ENCODE measurements around the gene ZNF652.
"Not testable (repeated sequence)": the region's sequence is repeated elsewhere in the genome, so short reads cannot be mapped to it uniquely, and the experiment has no call there.

Gene ZNF652

DNA sequence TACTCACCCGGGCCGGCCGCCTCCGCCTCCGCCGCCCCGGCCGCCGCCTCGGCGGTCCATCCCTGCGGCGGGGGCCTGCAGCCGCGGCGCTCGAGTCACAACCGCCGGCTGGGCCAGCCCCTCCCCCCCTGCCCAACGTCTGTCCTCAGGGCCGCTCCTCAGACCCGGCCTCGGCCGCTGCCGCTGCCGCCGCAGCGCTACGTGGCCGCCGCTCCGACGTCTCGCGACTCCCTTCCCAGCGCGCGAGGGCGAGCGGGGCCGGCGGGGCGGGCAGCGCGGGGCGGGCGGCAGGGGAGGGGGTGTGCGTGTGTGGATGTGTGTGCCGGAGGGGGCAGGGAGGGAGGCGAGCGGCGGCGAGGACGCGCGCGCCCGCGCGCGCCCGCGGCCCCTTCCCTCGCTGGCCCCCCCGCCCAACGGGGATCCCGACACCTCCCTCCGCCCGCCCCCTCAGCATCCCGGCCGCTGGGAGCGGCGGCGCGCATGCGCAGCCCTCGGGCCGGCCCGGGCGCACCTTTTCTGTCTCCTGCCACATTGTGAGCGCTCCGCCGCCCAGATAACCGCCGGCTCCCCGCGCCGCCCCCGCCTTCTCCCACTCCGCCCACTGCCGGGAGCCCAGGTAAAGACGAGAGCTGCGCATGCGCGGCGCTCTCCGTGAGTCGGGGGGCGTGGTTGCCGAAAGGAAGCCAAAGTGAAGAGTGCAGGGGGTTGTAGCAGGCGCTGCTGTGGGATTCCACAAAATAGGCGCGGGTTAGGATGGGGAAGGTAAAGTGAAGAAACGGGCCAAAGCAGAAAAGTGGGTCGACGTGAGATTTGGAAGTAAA lies at the start of gene ZNF652:
TSS of gene ZNF652 (minus strand) at position 349 of the 821 bp plus-strand sequence. CDS start 44,525 bp downstream, outside the sequence.
- DNase-seq (ENCODE audit: extremely low spot score, insufficient read length, low read depth) (peak; percentile 90), FAIRE-seq (peak; percentile 83)

DNA sequence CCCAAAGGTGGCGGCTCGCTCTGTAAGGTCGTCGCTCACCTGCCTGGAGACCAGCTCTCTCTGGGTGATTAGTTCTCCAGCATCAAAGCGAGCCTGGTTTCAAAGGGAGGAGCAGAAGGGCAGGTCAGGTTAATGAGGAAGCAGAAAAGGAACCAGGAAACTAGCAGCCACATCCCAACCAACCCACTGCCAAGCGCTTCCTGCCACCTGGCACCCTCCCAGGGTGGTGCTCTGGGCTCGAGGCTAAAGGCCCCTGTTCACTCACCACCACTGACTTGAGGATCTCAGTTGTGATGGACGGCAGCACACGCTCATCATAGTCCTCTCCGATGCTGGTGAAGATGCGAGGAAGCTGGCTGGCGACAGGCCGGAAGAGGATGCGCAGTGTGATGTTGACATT lies 47.0 kb upstream of the ZNF652 start:
- no peak for FAIRE-seq
- DNase-seq (ENCODE audit: extremely low spot score, insufficient read length, low read depth), result no peak

DNA sequence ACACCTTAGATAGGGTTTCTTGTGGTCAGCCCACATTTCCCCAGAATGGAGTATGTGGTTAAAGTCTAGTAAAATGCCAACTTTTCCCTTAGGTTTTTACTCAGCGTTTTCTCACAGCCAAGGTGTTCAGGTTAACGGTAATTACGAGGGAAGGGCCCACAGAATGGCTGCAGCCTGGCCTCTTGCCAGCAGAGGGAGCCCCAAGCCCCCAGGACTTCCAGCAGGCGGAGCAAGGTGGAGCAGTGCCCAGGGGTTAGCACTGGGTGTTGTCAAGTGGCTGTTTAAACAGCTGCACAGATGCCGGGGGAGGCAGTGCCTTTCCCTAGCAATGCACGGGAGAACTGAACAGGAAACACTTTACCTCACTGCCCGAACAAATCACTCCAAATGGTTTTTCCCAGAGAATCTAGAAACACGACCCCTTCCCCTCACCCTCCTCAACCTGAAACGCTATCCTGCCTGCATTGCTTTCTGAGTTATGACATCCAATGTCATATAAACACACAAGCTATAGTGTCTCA lies 46.0 kb upstream of the ZNF652 start:
- DNase-seq (ENCODE audit: extremely low spot score, insufficient read length, low read depth) (peak; percentile 72), FAIRE-seq (peak; percentile 81)

DNA sequence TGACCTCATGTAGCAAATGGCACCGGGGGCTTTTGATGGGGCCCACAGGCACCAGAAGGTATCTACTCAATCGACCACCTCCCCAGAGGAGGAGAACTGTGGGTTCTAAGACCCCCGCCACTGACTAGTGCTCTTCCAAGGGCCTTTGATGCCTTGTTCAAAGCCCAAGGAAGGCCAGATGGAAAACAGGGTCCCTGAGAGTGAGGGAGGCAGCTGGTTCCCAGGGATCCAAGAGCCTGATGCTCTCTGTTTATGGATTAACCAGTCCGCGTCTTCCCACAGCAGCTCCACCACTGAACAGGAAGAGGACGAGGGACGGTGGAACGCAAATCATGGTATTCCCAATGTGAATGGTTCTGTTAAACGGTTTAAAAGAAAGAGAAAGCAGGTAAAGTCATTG lies 45.0 kb upstream of the ZNF652 start:
- no peak for DNase-seq (ENCODE audit: extremely low spot score, insufficient read length, low read depth)
- no peak for FAIRE-seq

DNA sequence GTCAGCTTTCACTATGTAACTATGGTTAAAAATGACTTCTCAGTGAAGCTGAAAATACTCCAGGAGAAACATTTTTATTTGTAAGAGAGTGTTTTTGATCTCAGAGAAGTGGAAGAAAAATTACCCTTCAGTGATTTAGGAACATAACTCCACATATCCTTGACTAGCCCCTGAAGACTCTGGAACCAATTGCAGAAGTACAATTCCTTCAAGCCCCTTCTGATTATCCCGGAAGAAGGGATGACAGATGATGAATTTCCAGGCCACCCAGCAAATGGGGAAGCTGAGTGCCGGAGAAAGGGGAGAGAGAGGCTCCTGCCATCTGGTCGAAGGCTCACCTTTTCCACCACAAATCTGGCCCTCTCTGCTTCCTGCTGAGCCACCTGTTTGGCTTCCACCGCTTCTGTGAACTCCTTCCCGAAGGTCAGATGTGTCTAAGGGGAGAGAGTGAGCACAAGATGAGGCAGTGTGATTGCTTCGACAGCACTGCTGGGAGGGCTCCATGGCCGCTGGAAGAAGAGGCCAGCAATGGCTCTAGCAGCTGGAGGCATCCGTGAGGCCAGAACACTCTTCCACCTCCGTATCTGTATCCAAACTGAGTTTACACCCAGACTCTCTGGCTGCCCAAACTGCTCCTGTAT lies 44.5 kb upstream of the ZNF652 start:
- DNase-seq (ENCODE audit: extremely low spot score, insufficient read length, low read depth) (no peak), FAIRE-seq (no peak)

DNA sequence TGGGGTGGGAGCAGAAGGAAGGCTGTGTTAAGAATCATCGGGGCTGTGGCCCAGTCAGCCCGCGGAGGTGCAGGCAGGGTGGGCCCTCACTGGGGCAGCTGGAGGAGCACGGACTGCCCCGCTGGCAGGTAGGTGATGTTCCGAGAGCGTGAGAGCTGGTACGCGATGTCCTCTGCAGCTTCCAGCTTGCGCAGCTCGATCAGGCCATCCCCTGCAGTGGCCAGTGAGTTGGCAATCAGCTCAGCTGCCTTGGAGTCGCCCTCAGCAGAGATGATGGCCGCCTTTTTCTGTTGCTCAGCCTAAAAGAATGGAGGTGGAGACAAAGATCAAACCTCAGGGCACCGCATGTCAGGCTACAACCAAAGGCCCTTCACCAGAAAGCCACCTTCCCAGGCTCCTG lies 42.9 kb upstream of the ZNF652 start:
- FAIRE-seq, result no peak
- DNase-seq (ENCODE audit: extremely low spot score, insufficient read length, low read depth), result no peak

DNA sequence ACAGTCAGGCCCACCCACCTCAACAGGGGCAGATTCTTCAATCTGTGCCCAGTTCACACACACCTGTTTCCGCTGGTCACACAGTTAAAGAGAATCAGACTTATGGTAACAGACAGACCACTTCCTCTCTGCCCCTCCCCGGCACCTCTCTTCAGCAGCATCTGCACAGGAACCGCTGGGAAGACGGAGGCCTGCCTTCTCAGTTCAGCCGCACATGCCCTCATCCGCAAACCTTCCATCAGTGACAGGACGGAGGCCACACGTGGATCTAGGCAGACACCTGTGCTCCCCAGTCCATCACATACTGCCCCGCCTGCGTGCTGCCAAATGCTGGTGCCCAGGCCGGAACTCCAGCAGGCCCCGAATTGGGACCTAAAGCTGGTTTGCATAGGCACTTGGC lies 42.3 kb upstream of the ZNF652 start:
- no peak for DNase-seq (ENCODE audit: extremely low spot score, insufficient read length, low read depth)
- FAIRE-seq, result peak; percentile 41

DNA sequence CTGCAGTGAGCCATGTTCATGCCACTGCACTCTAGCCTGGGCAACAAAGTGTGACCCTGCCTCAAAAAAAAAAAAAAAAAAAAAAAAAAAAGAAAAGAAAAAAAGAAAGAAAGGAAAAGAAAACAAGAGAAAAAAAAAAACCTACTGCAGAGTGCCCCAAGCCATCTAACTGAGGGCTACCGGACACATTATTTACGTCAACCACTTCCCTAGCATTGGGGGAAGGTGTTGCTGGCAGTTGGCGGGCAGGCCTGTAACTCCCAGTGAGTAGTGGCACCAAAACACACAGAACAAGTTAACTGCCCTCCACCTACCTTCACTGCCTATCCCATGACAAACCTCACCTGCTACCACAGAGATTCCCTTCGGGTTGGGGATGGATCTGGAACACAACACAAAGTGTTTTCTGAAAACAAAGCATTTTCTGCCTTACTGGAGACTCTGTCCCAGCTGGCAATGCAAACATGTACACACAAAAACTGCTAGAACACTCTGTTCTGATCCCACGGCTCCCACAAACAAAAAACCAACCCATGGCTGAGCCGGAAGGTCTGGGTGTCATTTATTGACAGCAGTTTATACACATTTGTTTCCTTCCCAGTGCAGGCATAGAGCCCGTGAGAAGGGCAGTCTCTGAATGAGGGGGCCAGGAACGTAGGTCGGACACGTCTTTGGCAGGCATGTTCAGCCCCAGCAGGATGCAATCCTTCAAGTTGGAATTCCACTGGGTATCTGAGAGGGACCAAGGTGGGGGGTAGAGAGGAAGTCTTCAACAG lies 41.7 kb upstream of the ZNF652 start:
- no peak for FAIRE-seq

DNA sequence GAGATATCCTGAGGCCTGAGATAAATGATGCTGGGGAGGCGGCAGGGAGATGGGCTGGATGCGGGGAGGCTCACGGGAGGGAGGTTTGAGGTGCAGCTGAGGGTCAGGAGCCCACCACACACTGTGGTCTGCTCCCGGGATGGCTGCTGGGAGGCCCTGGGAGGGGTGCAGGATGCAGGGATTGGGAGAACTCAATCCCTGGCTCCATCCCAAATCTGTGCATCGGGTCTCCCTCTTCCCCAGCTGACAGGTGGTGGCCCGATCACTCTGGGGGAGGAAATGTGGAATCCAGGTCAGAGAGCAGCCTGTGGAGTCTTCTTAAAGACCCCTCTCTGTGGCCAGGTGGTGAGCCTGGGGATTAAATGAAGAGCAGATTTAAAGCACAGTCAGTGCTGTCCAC lies 40.7 kb upstream of the ZNF652 start:
- no peak for DNase-seq (ENCODE audit: extremely low spot score, insufficient read length, low read depth)
- no peak for FAIRE-seq

More for the DNA sequence above, 41.7 kb upstream of the ZNF652 start:
- DNase-seq (ENCODE audit: extremely low spot score, insufficient read length, low read depth), result no peak

DNA sequence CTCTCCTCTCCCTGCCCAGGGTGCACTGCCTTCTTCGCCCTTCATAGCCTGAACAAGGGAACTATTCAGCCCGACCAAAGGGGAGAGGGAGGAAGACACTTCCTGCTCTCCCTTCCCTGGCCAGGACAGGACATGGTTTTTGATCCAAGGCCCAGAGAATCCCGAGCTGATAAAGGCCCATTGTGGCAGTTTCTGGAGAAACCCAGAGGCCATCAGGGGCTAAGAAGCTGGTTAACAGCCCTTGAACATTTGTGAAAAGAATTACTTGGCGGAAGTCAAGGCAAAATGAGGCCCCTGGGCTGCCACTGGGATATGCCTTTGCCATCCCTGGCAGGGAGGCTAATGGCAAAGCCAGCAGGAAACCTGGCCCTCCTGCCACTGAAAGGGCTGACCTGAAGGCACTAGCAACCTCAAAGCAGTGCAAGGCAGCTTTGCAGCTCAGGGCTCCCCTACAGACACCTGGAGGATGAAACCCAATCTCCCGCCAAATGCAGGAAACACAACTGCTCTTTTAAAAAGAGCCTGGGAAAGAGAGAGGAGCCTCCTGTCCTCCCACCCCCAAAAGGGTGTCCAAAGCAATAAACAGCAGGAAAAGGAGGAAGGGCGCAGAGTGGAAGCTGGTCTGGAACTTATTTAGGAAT lies 40.0 kb upstream of the ZNF652 start:
- DNase-seq (ENCODE audit: extremely low spot score, insufficient read length, low read depth) (no peak), FAIRE-seq (no peak)

DNA sequence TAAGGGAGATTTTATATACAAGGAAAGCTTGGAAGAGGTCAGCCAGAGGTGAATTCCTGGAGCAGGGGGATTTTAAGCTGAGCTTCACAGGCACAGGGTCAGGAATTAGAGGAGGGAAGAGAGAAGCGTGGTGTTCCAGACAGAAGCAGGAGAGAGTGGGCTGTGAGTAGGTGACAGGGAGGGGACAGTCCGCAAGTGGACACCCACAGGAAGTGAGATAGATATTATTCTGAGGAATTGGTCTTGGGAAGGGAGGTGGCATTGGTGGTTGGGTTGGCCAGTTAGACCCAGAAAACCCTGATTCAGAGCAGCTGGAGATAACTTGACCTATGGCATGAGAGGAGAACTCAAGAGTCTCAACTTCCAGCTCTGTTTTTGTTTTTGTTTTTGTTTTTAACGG lies 37.9 kb upstream of the ZNF652 start:
- FAIRE-seq, result no peak

DNA sequence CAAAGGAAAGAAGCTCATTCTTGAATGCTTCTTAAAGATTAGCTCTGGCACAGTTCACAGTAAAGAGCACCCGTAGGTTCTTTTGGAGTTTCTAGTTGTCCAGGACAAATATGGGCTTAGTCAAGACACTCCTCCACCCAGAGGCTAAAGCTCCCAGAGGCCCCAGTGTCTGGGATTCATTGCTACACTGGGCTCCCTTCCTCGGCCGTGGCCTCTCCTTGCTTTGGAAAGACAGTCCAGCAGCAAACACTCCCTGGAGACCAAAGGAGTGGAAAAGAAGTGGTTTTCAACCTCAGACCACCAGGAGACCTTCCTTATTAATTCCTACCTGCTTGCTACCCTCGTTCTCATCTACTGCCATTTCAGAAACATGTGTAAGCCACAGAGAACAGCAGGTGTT lies 35.5 kb upstream of the ZNF652 start:
- DNase-seq (ENCODE audit: extremely low spot score, insufficient read length, low read depth) (no peak), FAIRE-seq (no peak)

More for the DNA sequence above, 37.9 kb upstream of the ZNF652 start:
- DNase-seq (ENCODE audit: extremely low spot score, insufficient read length, low read depth), result no peak

DNA sequence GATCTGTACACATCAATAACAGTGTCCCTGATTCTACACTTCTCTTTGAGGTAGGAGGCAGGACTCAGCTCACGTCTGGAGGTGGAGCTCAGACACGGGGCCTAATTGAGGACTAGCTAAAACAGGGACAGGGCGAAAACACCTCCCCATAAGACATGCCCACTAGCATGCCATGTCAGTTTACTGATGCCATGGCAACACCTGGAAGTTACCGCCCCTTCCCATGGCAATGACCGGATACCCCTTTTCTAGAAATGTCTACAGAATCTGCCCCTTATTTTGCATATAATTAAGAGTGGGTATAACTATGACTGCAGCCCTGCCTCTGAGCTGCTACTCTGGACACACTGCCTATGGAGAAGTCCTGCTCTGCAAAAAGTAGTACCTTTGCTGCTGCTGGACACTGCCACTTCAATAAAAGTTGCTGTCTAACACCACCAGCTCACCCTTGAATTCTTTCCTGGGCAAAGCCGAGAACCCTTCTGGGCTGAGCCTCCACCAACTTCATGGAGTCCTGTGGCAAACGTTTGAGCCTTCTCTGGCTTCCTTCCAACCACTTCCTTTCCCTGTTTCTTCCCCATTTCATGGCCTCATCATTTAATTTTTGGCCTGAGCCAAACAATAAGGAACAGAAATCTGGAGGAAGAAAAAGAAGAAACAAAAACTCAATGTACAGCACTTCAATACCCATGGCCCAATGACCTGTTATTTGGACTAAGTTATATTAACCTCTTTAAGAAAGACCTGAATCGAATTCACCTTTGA lies 31.6 kb upstream of the ZNF652 start:
- FAIRE-seq, result no peak
- DNase-seq (ENCODE audit: extremely low spot score, insufficient read length, low read depth), result no peak

DNA sequence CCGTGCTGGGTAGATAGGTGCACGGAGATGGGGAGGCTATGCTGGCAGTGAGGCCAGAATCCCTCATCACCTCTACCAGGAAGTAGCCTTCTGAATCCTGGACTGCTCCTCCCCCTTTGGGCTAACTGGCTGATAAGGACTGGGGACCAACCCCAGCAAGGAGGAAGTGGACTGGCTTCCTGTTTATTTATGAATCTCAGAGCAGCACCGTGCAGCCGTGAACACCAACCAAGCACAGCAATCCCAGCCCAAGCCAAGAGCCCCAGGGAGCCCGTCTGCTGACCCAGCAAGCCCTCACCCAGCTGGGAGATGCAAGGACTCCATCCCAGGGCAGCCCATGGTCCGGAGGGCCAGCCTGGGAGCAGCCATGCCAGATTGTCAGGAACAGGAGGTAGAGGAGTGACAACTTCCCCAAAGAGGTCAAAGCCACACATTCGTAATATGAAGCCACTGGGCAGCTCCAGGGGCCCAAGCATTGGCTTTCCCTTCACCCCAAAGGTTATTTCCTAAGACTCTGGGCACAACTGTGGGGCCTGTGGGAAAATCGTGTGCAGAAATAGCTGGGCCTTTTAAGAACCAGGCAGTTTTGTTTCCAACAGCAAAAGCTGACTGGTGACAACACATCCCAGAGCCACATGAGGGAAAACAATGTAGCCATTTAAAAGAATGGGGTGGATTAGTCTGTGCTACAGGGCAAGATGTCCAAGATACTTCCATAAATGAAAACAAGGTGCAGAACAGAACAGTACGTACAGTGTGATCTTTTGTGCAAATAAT lies 28.7 kb upstream of the ZNF652 start:
- FAIRE-seq (peak; percentile 75), DNase-seq (ENCODE audit: extremely low spot score, insufficient read length, low read depth) (no peak)

DNA sequence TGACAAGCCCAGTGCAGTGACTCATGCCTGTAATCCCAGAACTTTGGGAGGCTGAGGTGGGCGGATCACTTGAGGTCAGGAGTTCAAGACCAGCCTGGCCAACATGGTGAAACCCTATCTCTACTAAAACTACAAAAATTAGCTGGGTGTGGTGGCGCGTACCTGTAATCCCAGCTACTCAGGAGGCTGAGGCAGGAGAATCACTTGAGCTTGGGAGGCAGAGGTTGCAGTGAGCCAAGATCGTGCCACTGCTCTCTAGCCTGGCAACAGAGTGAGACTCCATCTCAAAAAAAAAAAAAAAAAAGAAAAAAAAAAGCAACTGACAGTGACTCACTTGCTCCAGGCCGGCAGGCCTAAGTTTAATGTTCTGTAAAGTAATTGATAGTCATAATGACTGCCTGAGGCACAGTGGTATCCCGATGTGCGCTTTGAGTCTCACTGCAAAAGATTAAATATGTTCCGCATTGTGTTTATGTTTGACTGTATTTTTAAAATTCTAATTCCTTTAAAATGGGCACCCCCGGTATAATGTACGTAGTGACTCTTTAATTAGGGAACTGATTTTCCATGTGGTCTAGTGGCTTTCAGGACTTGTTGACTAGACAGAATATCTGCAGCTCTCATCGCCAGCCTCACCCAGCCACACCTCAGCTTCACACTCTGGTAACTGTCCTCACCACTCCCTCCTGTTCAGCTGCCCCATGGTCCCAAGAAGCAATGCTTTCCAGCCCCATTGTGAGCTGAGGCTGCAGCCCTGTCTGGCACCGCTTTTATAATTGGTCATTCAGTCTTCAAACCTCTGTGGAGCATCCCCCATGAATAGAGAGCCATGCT lies 27.7 kb upstream of the ZNF652 start:
- not testable (repeated sequence) for DNase-seq (ENCODE audit: extremely low spot score, insufficient read length, low read depth); FAIRE-seq

DNA sequence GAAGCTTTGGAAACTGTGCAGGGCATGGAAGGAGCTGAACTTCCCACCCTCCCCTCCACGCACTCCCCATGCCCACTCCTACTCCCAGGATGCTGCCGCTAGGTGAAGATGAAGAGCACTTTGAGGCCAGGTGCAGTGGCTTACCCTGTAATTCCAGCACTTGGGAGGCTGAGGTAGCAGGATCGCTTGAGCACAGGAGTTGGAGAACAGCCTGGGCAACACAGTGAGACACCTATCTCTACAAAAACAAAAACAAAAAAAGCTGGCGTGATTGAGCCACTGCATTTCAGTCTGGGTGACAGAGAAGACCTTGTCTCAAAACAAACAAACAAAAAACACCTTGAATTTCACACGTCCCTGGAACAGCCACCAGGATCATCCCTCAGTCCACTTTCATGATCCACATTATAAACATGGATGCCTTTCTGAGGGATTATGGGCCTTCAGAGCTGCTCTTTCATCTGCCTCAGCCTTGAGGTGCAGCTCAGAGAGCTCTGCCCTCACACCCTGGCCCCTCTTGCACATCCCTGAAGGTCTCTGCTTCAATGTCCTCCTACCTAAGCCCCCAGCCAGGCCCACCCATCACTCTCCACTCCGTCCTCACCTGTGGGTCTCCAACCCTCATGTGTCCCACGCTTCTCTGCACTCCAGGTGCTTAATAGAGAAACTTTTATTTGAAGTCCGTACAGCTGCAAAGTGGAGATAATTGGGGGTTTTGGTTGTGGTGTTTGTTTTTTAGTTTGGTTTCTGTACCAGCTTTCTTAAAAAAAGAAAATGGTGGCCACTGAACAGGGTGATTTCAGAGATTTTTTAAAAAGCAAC lies 26.9 kb upstream of the ZNF652 start:
- DNase-seq (ENCODE audit: extremely low spot score, insufficient read length, low read depth) (no peak), FAIRE-seq (no peak)

DNA sequence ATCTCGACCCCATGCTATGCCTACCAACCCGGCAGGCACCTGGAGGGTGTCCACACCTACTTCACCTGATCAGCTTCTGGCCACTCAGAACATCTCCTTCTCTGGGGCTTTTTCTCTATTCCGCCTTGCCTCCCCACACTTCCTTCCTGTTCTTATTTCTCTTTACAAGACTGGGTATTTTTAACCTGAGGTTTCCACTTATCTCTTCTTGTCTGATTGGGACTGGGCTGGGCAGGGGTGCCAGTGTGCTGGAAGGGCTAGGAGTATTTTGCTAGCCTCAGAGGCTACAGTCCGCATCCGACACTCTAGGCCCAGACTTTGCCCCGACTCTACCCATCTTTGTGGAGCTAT lies 26.2 kb upstream of the ZNF652 start:
- peak; percentile 93 for FAIRE-seq

More for the DNA sequence above, 26.2 kb upstream of the ZNF652 start:
- DNase-seq (ENCODE audit: extremely low spot score, insufficient read length, low read depth), result no peak
